ENCODE results near the gene DUSP7.

Gene DUSP7

GRCh38 chr3:52090131-52090932, 34.0 kb upstream of the DUSP7 start:
- TF ChIP-seq, protein P1, sequence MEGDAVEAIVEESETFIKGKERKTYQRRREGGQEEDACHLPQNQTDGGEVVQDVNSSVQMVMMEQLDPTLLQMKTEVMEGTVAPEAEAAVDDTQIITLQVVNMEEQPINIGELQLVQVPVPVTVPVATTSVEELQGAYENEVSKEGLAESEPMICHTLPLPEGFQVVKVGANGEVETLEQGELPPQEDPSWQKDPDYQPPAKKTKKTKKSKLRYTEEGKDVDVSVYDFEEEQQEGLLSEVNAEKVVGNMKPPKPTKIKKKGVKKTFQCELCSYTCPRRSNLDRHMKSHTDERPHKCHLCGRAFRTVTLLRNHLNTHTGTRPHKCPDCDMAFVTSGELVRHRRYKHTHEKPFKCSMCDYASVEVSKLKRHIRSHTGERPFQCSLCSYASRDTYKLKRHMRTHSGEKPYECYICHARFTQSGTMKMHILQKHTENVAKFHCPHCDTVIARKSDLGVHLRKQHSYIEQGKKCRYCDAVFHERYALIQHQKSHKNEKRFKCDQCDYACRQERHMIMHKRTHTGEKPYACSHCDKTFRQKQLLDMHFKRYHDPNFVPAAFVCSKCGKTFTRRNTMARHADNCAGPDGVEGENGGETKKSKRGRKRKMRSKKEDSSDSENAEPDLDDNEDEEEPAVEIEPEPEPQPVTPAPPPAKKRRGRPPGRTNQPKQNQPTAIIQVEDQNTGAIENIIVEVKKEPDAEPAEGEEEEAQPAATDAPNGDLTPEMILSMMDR (IDR thresholded peaks at IDR 0.05; ENCODE audit: low read depth, low read length), result no peak
- peak; percentile 34 for DNase-seq (ENCODE audit: extremely low read depth, low read depth)

GRCh38 chr3:52089691-52090090, 33.3 kb upstream of the DUSP7 start:
- TF ChIP-seq, protein P1 (IDR thresholded peaks at IDR 0.05; ENCODE audit: low read depth, low read length), result no peak

DNA sequence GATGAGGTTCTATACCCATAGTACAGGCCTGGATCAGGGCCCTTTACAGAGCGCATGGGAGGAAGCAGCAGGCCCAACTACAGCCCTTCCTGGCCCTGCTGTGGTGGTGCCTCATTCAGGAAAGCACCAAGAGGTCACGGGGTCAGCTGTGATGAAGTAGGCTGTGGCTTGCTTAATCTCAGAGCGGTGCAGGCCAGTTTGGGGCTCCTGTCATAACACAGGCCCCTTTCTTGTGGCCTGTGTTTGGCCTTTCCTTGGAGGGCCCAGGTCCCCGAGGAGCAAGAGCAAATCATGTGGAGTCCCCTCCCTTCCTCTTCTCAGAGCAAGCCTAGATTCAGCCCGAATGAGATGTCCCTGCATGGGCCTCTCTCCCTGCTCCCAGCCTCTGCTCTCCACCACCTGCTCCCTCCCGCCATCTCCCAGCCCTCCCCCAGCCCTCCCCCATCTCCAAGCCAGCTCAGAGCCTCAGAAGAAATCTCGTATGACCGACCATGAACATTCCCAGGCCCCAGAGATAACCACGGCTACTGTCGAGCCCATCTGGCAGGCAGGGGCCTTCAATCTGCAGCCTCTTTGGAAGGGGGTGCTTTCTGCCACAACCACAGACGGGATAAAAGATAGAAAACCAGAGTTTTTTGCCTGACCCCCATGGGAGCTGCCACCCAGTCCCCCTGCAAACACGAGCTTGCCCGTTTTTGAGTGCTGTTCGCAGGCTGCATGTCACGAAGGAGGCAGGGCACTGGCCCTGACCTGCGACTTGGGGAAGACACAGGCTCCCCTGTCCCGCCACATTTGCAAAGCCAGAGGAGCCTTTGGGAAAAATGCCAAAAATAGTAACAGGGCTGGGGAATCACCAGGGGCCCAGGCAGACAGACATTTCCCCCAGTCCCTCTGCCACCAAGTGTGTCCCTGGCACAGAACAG, 32.3 kb upstream of the DUSP7 start:
- DNase-seq (ENCODE audit: extremely low read depth, low read depth), result no peak
- TF ChIP-seq, protein P1 (IDR thresholded peaks at IDR 0.05; ENCODE audit: low read depth, low read length), result no peak

More at GRCh38 chr3:52089691-52090090, 33.3 kb upstream of the DUSP7 start:
- DNase-seq (ENCODE audit: extremely low read depth, low read depth), result no peak

DNA sequence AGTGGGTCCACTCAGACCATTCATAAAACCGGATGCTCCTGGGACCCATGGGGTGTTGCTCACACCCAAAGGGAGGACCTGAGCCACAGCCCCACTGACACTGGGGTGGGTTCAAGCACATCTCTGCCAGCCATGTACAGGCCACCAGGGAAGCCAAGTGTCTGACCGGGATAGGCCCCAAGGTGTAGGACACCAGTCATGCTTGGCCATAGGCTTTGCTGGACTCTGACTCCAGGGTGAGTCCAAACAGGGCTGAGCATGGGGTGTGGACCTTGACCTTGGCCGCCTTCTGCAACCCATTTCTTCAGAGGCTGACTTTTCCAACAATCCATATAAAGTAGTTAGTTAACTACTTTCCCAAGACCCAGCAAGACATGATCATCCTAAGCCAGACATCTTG, 31.4 kb upstream of the DUSP7 start:
- TF ChIP-seq, protein P1 (IDR thresholded peaks at IDR 0.05; ENCODE audit: low read depth, low read length), result no peak
- DNase-seq (ENCODE audit: extremely low read depth, low read depth), result no peak

DNA sequence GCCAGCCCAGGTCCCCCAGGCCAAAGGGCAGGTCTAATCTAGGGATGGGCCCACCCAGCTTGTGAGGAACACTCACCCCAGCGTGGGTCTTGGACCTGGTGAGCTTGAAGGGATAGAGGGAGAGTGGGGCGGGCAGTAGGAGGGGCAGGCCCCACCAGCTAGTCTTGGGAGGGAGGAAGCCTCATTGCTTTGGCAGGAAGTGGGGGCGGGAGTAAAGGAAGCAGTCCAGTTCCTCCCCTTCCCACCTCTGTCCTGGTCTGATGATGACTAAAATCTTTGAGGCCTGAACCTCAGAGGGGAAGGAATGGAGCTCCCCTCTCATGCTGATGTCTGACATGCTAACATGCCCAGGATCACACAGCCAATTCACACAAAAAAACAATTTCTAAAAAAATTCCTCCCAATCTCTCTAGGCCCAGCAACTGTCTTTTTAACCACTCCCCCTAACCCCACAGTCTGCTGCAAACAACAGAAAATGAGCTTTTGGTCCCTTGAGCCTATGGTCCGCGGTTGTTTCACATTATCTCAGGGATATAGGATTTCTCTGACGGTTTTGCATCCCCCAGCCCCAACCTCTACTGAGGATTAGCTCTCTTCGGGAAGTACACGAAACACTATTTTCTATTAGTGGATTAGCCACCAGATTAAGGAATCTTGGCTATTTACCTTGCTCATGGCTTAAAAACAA, 30.7 kb upstream of the DUSP7 start:
- TF ChIP-seq, protein P1 (IDR thresholded peaks at IDR 0.05; ENCODE audit: low read depth, low read length), result no peak
- DNase-seq (ENCODE audit: extremely low read depth, low read depth), result no peak

GRCh38 chr3:52086461-52086860, 30.1 kb upstream of the DUSP7 start:
- TF ChIP-seq, protein P1 (IDR thresholded peaks at IDR 0.05; ENCODE audit: low read depth, low read length), result no peak
- no peak for DNase-seq (ENCODE audit: extremely low read depth, low read depth)
